HCT116 (cell line): ENCODE measurements around the gene ACTA2.

Source experiments
- ATF3 ChIP-seq: IDR thresholded peaks from 2 replicates; pipeline ENCODE4 v1.6.1; 2012
- CEBPB ChIP-seq: IDR thresholded peaks from 2 replicates; pipeline ENCODE4 v1.6.1; 2012; ENCODE audit warnings: low read depth
- CTCF ChIP-seq, 3 experiments: fragments of 200-600 bp in 1 of 3; sonication (generic) in 1 of 3; IDR thresholded peaks in 2 of 3; conservative IDR thresholded peaks in 1 of 3; 2 replicates each; pipeline ENCODE4 v1.5.1; 2012 to 2017; ENCODE audit warnings: low read depth in 2 of 3, low read length in 2 of 3, antibody characterized with exemption in 1 of 3, borderline replicate concordance in 1 of 3, control low read depth in 1 of 3, mild to moderate bottlenecking in 1 of 3, mixed read lengths in 1 of 3, mixed run types in 1 of 3, moderate library complexity in 1 of 3; ENCODE audit not compliant: insufficient read depth in 1 of 3
- ELF1 ChIP-seq: IDR thresholded peaks from 2 replicates; pipeline ENCODE4 v1.6.1; 2012; ENCODE audit warnings: low read depth, borderline replicate concordance
- EZH2 ChIP-seq: fragments of 200-600 bp; sonication (generic); IDR thresholded peaks from 2 replicates; pipeline ENCODE4 v1.6.1; 2017; ENCODE audit warnings: antibody characterized with exemption, mixed run types
- EZH2phosphoT487 ChIP-seq: fragments of 200-600 bp; IDR thresholded peaks from 2 replicates; pipeline ENCODE4 v1.6.1; 2018; ENCODE audit warnings: antibody characterized with exemption, borderline replicate concordance
- MAX ChIP-seq: IDR thresholded peaks from 2 replicates; pipeline ENCODE4 v1.6.1; 2012
- POLR2AphosphoS5 ChIP-seq: IDR thresholded peaks from 2 replicates; pipeline ENCODE4 v1.6.1; 2011; ENCODE audit warnings: mild to moderate bottlenecking, low read depth, low read length, moderate library complexity
- RAD21 ChIP-seq: IDR thresholded peaks from 2 replicates; pipeline ENCODE4 v1.6.1; 2012; ENCODE audit warnings: low read depth, mild to moderate bottlenecking
- SIN3A ChIP-seq: IDR thresholded peaks from 2 replicates; pipeline ENCODE4 v1.6.1; 2012; ENCODE audit warnings: low read depth

- TF ChIP-seq RAD21 (no peak), SIN3A (no peak), ELF1 (no peak), CTCF (IDR thresholded peaks at IDR 0.05 in 2 of 3, conservative IDR thresholded peaks at IDR 0.05 in 1 of 3; ENCODE audit: borderline replicate concordance in 1 of 3, insufficient read depth in 1 of 3, low read depth in 2 of 3, low read length in 2 of 3) (no peak), ATF3 (no peak), EZH2phosphoT487 (no peak), CEBPB (no peak), EZH2 (no peak), MAX (no peak), POLR2AphosphoS5 (no peak)
These were observed 59.0 kb downstream of the ACTA2 start for GRCh38 chr10:88893611-88894010.
